ENCODE results near the gene C9.
"Not testable (repeated sequence)": the region's sequence is repeated elsewhere in the genome, so short reads cannot be mapped to it uniquely, and the experiment has no call there.

The C9 gene

GRCh38 chr5:39319395-39319794 lies 44.9 kb downstream of the C9 start:
- DNase-seq: no peak

DNA sequence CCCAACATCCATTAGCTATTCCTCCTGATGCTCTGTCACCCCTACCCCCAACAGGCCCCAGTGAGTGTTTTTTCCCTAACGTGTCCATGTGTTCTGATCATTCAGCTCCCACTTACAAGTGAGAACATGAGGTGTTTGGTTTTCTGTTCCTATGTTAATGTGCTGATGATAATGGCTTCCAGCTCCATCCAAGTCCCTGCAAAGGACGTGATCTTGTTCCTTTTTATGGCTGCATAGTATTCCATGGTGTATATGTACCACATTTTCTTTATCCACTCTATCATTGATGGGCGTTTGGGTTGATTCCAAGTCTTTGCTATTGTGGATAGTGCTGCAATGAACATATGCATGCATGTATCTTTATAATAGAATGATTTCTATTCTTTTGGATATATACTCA lies 47.8 kb downstream of the C9 start:
- DNase-seq: not testable (repeated sequence)

GRCh38 chr5:39315995-39316394 lies 48.3 kb downstream of the C9 start:
- DNase-seq: no peak

- no peak for DNase-seq
Measured at GRCh38 chr5:39314591-39314990, 49.7 kb downstream of the C9 start.

- no peak for DNase-seq
Measured at GRCh38 chr5:39309534-39309933, 54.8 kb downstream of the C9 start.

- no peak for DNase-seq
Measured at GRCh38 chr5:39302472-39302871, 61.8 kb downstream of the C9 start.

DNA sequence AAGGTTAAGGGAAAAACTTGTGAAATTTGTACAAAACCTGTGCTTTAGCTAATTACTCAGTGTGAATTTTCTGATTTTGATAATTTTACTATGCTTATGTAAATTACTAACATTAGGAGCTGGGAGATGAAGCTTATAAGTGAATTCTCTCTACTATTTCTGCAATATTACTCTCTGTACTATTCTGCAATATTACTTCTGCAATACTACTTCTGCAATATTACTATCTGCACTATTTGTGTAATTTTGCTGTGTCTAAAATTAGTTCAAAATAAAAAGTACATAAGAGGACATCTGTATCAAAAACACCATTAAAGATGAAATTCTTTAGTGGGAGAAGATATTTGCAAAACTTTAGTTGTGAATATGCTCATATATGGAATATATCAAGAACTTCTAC lies 62.9 kb downstream of the C9 start:
- DNase-seq: no peak

DNA sequence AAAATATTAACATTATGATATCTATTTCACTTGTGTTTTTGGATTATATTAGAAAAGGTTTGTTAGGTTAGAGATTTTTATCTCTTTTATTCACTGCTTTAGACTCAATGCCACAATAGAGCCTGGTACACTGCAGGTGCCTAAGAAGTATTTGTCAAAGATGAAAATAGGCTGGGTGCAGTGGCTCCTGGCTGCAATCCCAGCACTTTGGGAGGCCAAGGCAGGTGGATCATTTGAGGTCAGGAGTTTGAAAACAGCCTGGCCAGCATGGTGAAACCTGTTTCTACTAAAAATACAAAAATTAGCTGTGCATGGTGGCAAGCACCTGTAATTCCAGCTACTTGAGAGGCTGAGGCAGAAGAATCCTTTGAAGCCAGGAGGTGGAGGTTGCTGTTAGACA lies 64.3 kb downstream of the C9 start:
- no peak for DNase-seq

DNA sequence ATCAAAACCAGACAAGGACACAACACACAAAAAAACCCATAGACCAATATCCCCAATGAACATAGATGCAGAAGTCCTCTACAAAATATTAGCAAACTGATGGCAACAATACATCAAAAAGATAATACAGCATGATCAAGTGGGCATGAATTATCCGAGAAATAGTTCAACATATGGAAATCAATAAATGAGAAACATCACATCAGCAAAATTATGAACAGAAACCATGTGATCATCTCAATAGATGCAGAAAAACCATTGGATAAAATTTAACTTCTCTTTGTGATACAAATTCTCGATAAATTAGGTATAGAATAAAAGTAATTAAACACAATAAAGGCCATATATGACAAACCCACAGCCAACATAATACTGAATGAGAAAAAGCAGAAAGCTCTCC lies 69.6 kb downstream of the C9 start:
- no peak for DNase-seq

DNA sequence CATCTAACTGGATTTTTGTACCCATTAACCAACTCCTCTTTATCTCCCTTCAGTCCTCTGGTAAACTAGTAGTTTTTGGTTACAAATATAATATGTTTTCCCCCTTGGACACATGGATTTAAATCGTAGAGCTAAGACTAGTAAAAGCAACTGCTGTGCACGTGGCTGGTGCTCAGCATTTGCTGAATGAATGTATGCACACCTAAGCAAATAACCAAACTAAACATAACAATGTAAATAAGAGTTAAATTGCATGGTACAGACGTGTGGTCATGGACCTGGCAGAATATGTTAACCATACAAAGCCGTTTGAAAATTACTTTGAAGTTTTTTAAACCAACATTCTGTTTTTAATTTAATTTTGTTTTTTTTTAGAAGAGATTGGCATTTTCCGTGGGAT lies 79.7 kb downstream of the C9 start:
- DNase-seq: no peak

DNA sequence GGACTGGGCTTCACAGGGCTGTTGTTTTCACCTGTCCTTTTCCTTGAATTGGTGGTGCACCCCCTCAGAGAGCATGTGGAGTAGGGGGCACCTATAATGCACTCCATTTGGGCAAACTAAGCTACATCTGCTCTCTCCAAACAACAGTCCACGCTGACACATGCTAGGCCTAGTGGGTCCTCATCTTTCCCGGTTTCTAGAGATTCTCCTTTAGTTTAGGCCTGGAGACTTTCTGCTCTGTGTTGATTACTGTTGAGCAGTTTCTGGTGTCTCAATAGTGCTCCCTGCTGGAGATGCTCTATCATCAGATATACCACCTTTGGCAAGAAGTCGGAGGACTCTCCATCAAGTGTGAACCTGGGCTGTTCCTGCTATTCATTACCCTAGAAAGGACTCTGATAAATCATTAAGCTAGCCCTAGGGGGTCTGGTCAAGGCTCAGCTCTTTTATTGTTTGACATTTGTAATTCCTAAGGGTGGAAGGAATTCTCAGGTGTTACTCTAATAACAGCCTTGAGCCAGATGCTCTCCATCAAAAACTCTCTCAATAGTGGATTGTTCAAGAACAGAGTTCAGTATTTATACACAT lies 81.0 kb downstream of the C9 start:
- peak; percentile 46 for DNase-seq

DNA sequence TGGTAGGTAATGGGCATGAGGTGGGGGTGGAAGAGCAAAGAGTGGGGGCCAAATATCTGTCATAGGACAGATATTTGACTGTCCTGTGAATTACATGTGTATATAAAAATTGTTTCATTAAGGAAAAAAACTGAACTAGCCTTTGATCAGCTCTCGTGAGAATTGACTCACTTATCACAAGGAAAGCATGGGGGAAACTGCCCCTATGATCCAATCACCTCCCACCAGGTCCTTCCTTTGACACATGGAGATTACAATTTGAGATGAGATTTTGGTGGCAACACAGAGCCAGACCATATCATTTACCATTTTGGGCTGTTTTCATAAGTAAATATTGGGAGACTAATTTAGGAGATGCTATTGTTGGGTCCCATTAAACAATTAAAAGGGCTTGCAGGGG lies 81.7 kb downstream of the C9 start:
- DNase-seq: no peak

DNA sequence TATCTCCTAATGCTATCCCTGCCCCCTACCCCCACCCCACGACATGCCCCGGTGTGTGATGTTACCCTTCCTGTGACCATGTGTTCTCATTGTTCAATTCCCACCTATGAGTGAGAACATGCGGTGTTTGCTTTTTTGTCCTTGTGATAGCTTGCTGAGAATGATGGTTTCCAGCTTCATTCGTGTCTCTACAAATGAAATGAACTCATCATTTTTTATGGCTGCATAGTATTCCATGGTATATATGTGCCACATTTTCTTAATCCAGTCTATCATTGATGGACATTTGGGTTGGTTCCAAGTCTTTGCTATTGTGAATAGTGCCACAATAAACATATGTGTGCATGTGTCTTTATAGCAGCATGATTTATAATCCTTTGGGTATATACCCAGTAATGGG lies 88.4 kb downstream of the C9 start:
- not testable (repeated sequence) for DNase-seq

DNA sequence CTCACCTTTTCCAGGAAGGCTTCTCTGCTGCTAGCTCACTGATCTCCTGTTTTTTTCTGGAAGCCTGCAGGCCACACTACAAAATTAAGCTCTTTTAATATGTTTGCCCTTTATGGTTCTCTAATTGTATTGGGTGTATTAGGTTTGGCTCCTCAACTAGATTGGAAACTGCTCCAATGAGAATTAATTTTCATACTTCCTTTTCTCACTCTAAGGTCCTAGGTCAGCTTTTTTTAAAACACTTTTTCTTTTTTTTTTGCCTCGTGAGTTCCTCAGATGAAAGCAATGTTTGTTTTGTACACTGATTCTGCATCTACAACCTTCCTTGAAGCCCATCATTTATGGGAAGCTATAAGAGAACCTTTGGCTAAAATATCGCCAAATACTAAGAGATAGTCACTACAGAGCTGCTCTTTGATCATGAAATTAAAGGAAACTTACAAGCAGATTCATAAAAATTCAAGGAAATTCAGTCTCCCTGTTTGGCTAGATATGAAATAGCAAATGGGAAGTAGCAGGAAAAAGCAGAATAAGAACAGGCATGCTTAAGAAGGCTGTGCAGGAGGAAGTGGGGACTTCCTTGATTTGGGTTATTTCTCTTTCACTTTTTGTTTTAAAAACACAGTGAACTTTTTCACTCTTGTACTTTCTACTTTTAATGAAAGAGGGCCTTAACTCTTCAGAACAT lies 89.8 kb downstream of the C9 start:
- no peak for DNase-seq

DNA sequence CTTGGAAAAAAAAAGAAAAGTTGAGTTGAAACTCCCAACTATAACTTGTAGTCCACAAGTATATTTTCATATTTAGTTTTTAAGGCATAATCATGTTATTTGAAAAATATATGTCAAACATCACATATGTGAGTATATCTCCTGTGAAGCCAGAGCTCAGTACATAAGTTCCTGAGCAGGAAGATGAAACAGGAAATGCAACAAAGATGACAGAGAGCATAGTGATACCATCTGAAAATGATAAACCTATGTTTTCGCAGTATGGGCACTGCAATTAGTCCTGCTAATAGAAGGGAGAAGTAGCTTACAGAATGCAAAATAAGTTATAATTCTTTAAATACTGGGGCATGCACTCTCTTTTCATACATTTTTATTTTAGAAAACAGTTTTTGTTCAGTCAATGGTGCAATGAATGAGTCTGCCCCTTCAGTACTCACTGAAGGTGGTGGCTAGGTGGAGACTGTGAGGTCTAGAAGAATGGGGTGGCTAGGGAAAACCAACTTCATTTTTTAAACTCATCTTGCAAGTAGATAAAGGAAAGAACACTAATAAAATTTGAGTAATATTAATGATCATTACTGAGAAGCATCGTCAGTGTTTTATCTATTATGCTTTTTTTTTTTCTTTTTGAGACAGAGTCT lies 90.9 kb downstream of the C9 start:
- DNase-seq: no peak

GRCh38 chr5:39272869-39273231 lies 91.4 kb downstream of the C9 start:
- not testable (repeated sequence) for DNase-seq

- DNase-seq: no peak
Measured at GRCh38 chr5:39270225-39270848, 94.0 kb downstream of the C9 start.

DNA sequence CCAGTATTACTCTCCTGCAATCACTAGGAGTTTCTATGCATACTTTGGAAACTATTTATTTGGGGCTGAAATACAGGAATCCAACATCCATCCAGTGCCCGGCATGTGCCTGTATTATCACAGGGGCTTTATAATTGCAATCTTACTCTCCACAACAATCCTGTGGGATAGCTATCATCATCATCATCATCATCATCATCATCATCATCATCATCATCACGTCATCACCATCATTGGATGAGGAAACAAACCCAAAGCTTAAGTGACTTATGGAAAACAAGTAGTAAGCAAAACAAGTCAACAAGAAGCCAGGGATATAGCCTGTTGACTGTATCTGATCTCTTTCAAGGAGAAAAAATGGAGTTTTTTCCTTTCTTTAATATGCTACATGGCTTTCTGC lies 97.1 kb downstream of the C9 start:
- DNase-seq: no peak

DNA sequence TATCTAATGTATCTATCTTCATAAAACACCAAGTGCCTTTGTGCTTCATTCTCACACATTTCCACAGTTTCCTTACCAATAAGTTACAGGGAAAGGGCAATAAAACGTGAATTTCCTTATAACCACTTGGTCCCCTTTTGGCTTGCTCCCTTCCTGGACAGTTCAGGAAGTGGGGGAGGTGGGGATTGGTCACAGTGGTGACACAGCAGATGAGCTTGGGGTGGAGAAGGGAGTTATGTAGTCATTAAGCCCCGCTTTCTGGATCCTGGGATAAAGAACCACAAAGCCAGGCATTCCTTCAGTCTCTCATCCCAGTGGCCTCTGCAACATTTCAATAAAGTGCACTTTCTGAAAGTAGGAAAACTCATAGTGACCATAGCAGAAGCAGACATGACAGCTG lies 97.9 kb downstream of the C9 start:
- no peak for DNase-seq

- no peak for DNase-seq
Measured at GRCh38 chr5:39264528-39264927, 99.8 kb downstream of the C9 start.

DNA sequence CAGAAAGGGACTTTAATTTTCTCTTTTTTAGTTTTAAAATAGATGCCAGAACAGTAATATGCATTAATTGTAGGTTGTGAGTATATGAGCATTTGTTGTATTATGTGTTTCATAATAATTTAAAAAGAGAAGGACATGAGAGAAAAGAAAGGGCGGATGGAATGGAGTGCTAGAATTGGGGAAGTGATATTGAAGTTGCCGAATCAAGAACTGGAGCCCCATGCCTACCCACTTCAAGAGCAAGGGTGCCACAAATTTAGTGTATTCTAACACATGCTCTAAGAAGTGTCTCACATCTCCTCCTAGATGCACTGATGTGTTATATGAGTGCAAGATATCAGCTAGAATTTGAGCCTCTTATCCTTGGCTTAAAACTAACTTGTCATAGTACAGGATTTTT lies 101.3 kb downstream of the C9 start:
- no peak for DNase-seq

DNA sequence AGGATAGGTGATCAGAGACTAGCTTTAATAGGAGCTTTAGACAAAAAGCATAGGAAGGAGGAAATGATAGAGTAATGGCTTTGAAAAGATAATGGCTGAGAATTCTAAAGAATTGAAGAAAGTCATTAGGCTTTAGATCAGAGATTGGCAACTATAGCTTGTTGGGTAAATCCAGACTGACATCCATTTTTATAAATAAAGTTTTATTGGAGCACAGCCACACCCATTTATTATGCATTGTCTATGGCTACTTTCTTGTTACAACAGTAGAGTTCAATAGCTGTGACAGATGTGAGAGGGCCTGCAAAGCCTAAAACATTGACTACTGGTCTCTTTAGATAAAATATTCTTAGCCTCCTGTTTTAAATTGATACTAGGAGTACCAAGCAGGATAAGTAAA lies 104.2 kb downstream of the C9 start:
- DNase-seq: no peak

DNA sequence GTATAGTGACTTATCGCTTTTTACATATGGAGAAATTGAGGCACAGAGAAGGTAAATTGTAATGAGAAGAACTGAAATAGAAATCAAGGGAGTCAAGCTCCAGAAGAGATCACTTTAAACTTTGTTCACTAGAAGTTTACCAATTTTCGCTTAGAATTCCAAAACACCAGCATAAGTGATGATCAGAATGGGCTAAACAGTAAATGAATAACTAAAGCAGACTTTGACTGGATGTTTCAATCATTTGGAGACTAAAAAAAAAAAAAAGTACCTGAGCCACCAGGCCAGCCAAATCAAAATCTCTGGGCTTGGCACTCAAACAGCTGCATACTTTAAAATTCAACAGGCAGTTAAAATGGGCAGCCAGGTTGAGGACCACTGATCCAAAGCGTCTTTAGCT lies 106.7 kb downstream of the C9 start:
- DNase-seq: no peak

- no peak for DNase-seq
Measured at GRCh38 chr5:39256477-39257235, 107.6 kb downstream of the C9 start.
